ENCODE measurements around the gene VSIG2.

The VSIG2 gene

GRCh38 chr11:124712392-124712791 is 39.7 kb downstream of the VSIG2 start:
- no peak for TF ChIP-seq POLR2A (IDR thresholded peaks at IDR 0.05; ENCODE audit: low read depth, low read length)
- no peak for FAIRE-seq

GRCh38 chr11:124707829-124708228 is 44.2 kb downstream of the VSIG2 start:
- no peak for DNase-seq (ENCODE audit: insufficient read length, low spot score)
- TF ChIP-seq POLR2A (IDR thresholded peaks at IDR 0.05; ENCODE audit: low read depth, low read length): no peak
- no peak for FAIRE-seq

More at GRCh38 chr11:124712392-124712791, 39.7 kb downstream of the VSIG2 start:
- DNase-seq (ENCODE audit: insufficient read length, low spot score): no peak

- DNase-seq (ENCODE audit: insufficient read length, low spot score) (no peak), FAIRE-seq (no peak)
- TF ChIP-seq POLR2A (IDR thresholded peaks at IDR 0.05; ENCODE audit: low read depth, low read length): no peak
Measured at GRCh38 chr11:124700028-124700427, 52.0 kb downstream of the VSIG2 start.

- FAIRE-seq: no peak
- no peak for TF ChIP-seq POLR2A (IDR thresholded peaks at IDR 0.05; ENCODE audit: low read depth, low read length)
- DNase-seq (ENCODE audit: insufficient read length, low spot score): no peak
Measured at GRCh38 chr11:124699547-124699946, 52.5 kb downstream of the VSIG2 start.
